Thoracic aorta (tissue), 2 donors: ENCODE results near the gene NPHP4. TPM values are rescaled to one million over a fixed set of nuclear protein-coding genes. Genes with fewer than 3 reads are reported as not detected.

Experiments
- ATAC-seq: fragments of 150-250 bp; one replicate; pipeline ENCODE4 v1.8.0; 2017; ENCODE audit warnings: low read depth; ENCODE audit not compliant: insufficient number of reproducible peaks, low FRiP score
- DNase-seq: peaks from one replicate; pipeline ENCODE4 v3.0.0-alpha.2; 2020; ENCODE audit warnings: low spot score
- H3K27ac ChIP-seq, 2 donors: fragments of 200-600 bp; sonication (generic); 1 replicate in 1 of 2; 2 replicates in 1 of 2; pipeline ENCODE4 v1.5.1; 2016; ENCODE audit warnings: mild to moderate bottlenecking in 2 of 2, moderate library complexity in 2 of 2
- H3K27me3 ChIP-seq: fragments of 200-600 bp; sonication (generic); replicated peaks from 2 replicates; pipeline ENCODE4 v1.6.0; 2016; ENCODE audit warnings: mild to moderate bottlenecking; ENCODE audit not compliant: insufficient read depth
- H3K36me3 ChIP-seq: fragments of 200-600 bp; sonication (generic); one replicate; pipeline ENCODE4 v1.5.1; 2016
- H3K4me1 ChIP-seq, 2 donors: fragments of 200-600 bp; sonication (generic); 1 replicate in 1 of 2; 2 replicates in 1 of 2; pipeline versions ENCODE4 v1.5.1 to v1.6.0; 2016; ENCODE audit warnings: low read depth in 2 of 2, mild to moderate bottlenecking in 1 of 2; ENCODE audit not compliant: control insufficient read depth in 1 of 2
- H3K4me3 ChIP-seq: fragments of 200-600 bp; sonication (generic); 2 replicates; pipeline ENCODE4 v1.5.1; 2016; ENCODE audit warnings: mild to moderate bottlenecking
- H3K9me3 ChIP-seq: fragments of 200-600 bp; sonication (generic); 2 replicates; pipeline ENCODE4 v1.5.1; 2016
- total RNA-seq, 2 donors: library from RNA; depleted of rRNA; stranded (reverse); fragments of >200 nt; gene quantifications; one replicate each; pipeline versions ENCODE4 v1.1.0 to v1.2.3, GENCODE V29; 2016
- TF ChIP-seq, protein P1 (sequence below): fragments of 200-600 bp; sonication (generic); IDR thresholded peaks from one replicate; pipeline ENCODE4 v1.5.1; 2019; ENCODE audit warnings: antibody characterized with exemption

NPHP4 gene
- total RNA-seq, 2 donors from 2014 or later: 11.4 to 15.1 TPM

DNA sequence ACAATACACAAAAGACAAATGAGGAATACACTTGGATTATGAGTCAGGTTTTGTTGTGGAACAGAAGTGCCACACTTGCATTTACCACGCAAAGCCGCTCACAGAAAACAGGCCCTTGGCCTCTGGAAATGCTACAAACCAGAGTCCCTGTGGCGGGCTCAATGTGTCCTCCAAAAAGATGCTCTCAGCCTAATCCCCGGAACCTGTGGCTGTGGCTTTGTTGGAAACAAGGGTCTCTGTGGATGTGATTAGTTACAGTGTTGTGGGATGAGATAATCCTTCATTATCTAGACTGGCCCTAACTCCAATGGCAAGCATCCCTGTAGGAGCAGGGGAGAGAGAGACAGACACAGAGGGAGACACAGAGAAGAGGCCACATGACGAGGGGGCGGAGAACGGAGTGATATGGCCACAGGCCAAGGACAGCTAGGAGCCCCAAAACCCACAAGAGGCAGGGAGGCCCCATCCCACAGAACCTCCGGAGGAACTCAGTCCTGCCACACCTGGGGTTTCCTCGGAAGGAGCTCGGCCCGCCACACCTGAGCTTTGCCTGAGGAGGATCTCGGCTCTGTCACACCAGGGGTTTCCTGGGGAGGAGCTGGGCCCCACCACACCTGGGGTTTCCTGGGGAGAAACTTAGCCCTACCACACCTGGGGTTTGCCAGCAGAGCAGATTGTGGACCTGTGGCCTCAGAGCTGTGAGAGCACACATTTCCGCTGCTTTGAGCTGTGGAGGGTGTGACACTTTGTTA is 55.4 kb downstream of the NPHP4 start:
- DNase-seq (no peak), ATAC-seq (no peak)
- H3K4me1 ChIP-seq: peaks cover 0 to 18% of the 10 kb centered on the region in 2 donors
- no peaks in the 10 kb centered on the region for H3K9me3 ChIP-seq
- no peak overlapping the region for H3K27ac ChIP-seq
- TF ChIP-seq, protein P1, sequence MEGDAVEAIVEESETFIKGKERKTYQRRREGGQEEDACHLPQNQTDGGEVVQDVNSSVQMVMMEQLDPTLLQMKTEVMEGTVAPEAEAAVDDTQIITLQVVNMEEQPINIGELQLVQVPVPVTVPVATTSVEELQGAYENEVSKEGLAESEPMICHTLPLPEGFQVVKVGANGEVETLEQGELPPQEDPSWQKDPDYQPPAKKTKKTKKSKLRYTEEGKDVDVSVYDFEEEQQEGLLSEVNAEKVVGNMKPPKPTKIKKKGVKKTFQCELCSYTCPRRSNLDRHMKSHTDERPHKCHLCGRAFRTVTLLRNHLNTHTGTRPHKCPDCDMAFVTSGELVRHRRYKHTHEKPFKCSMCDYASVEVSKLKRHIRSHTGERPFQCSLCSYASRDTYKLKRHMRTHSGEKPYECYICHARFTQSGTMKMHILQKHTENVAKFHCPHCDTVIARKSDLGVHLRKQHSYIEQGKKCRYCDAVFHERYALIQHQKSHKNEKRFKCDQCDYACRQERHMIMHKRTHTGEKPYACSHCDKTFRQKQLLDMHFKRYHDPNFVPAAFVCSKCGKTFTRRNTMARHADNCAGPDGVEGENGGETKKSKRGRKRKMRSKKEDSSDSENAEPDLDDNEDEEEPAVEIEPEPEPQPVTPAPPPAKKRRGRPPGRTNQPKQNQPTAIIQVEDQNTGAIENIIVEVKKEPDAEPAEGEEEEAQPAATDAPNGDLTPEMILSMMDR: no peak
- no peaks in the 10 kb centered on the region for H3K27me3 ChIP-seq
- H3K4me3 ChIP-seq: no peak overlapping the region
- no peaks in the 10 kb centered on the region for H3K36me3 ChIP-seq

DNA sequence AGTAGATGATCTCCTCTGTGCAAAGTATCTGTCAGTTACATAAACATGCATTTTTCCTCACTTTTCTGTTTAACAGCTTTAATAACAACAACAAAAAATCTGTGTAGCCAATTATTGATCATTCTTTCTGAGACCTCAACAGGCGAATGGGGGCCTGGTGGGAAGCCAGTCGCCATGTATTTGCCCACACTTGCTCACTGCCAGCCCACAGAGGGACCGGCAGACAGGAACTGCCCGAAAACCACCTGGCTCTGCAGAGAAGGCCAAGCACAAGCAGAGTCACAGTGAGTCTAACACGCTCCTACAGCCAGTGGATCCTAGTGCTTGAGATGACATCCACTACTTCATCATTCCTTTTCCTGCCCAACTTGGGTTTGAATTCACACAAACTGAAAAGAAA is 56.1 kb downstream of the NPHP4 start:
- Histone ChIP-seq H3K36me3 (no peaks in the 10 kb centered on the region), H3K4me3 (no peak overlapping the region), H3K4me1 (peaks cover 0 to 18% of the 10 kb centered on the region in 2 donors), H3K27me3 (no peaks in the 10 kb centered on the region), H3K9me3 (no peaks in the 10 kb centered on the region), H3K27ac (no peak overlapping the region)
- no peak for DNase-seq
- TF ChIP-seq, protein P1: no peak
- no peak for ATAC-seq

DNA sequence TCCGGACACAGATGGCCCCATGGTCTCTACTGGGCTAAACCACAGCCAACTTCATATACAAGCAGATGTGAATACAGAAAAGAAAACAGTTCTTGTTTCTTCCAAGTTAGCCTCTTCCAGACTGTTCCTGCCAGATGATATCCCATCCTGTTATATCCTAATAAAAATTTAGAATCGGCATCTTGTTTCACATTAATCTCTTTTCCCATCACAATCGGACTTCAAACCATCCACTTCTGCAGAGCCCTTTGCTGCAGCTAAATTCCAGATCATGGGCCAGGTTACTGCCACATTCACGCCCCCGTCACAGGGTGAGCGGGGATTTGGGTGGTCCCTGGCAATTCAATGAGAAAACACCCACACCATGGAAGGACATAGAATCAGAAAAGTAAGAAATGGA is 57.2 kb downstream of the NPHP4 start:
- Histone ChIP-seq H3K9me3 (no peaks in the 10 kb centered on the region), H3K36me3 (peaks cover 2% of the 10 kb centered on the region), H3K4me3 (no peak overlapping the region), H3K27me3 (no peaks in the 10 kb centered on the region), H3K27ac (no peak overlapping the region), H3K4me1 (peaks cover 0 to 18% of the 10 kb centered on the region in 2 donors)
- TF ChIP-seq, protein P1: no peak
- ATAC-seq (no peak), DNase-seq (no peak)

DNA sequence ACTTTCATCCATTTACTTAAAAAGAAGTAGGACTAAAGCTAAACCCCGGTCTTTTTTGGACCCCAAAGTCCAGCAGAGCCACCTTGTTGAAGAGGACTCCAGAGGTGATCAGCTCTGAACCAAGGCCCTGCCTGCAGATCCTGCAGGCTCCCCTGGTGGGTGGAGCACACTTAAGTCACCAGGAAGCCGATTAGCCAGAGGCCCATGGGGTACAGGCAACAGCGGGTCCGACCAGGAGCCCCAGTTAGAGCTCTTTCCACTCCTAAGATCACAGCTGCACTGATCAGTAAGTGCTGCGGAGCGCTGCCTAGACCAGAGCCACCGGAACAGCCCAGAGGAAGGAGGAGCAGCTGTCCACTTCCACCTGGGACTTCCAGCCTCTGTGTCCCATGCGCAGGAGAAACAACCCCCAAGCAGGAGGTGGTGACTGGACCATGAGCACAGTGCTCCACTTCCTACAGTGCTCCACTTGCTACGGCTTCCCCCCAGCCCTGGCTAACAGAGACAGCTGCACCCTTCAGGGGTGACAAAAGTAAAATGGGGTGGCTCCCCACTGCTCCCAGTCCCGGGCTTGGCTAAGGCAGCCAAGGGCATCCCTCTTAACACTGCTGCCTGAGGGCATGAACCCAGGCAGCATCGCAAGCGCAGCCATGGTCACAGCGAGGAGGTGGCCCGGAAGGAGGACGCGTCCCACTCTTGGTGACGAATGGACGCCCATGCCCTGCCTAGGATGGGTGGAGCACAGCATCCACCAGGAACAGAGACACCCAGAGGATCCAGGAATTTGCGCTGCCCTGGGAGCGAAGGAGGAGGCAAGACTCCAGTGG is 58.0 kb downstream of the NPHP4 start:
- TF ChIP-seq, protein P1: no peak
- Histone ChIP-seq H3K4me3 (no peak overlapping the region), H3K9me3 (no peaks in the 10 kb centered on the region), H3K4me1 (peaks cover 0 to 15% of the 10 kb centered on the region in 2 donors), H3K27me3 (no peaks in the 10 kb centered on the region), H3K27ac (no peak overlapping the region), H3K36me3 (peaks cover 2% of the 10 kb centered on the region)
- DNase-seq: no peak
- ATAC-seq: no peak

DNA sequence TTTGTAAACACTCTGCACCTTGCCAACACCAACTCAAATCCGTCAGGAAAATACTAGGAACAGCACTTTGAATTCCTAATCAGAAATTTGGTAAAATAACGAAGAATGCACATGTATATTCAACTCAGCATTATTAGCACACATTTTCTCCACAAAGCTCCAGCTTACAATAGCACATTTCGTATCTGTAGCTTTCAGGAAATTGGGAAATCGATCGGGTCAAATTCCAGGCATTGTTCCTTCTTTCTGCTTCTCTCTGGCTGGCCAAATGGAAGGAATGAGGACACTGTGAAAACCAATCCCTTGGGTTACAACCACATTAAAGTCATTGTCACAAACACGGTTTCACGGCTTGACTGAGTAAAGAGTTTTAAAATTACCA is 58.6 kb downstream of the NPHP4 start:
- no peak for ATAC-seq
- Histone ChIP-seq H3K27ac (no peak overlapping the region), H3K4me3 (no peak overlapping the region), H3K36me3 (peaks cover 2% of the 10 kb centered on the region), H3K27me3 (no peaks in the 10 kb centered on the region), H3K4me1 (peaks cover 0 to 10% of the 10 kb centered on the region in 2 donors), H3K9me3 (no peaks in the 10 kb centered on the region)
- no peak for DNase-seq
- TF ChIP-seq, protein P1: no peak
